SK-N-SH treated with all-trans-retinoic acid at 6 μM for 48 hours (cell line): ENCODE measurements around the gene ASAP2.

Experiments used
- ATAC-seq: fragments of 200-7000 bp; cut with Tn5 transposase; 3 replicates; pipeline ENCODE4 v1.9.1; 2020; ENCODE audit warnings: mild to moderate bottlenecking, moderate library complexity
- ARNTL ChIP-seq: fragments of 450-650 bp; formaldehyde crosslinking; IDR thresholded peaks from 2 replicates; pipeline ENCODE4 v1.5.0; 2020; ENCODE audit warnings: low read depth, mild to moderate bottlenecking, moderate library complexity, borderline replicate concordance
- BACH2 ChIP-seq: fragments of 250-450 bp; sonication (Bioruptor Pico); IDR thresholded peaks from 2 replicates; pipeline ENCODE4 v1.9.0; 2021; ENCODE audit warnings: mild to moderate bottlenecking, borderline replicate concordance
- CSDC2 ChIP-seq: fragments of 250-450 bp; sonication (Bioruptor Pico); IDR thresholded peaks from 2 replicates; pipeline ENCODE4 v1.5.0; 2020; ENCODE audit warnings: mild to moderate bottlenecking, moderate library complexity
- ESRRG ChIP-seq: fragments of 250-450 bp; sonication (Bioruptor Pico); IDR thresholded peaks from 2 replicates; pipeline ENCODE4 v1.6.1; 2021; ENCODE audit warnings: mild to moderate bottlenecking
- GLIS3 ChIP-seq: fragments of 250-450 bp; sonication (Bioruptor Pico); IDR thresholded peaks from 2 replicates; pipeline ENCODE4 v1.5.0; 2020; ENCODE audit warnings: mild to moderate bottlenecking, moderate library complexity
- ISL1 ChIP-seq: fragments of 250-450 bp; sonication (Bioruptor Pico); IDR thresholded peaks from 2 replicates; pipeline ENCODE4 v2.1.2; 2022; ENCODE audit warnings: mild to moderate bottlenecking, moderate library complexity
- PPARA ChIP-seq: fragments of 250-450 bp; sonication (Bioruptor Pico); IDR thresholded peaks from 2 replicates; pipeline ENCODE4 v1.5.0; 2020; ENCODE audit warnings: mild to moderate bottlenecking, borderline replicate concordance
- RARB ChIP-seq: fragments of 250-450 bp; sonication (Bioruptor Pico); IDR thresholded peaks from 2 replicates; pipeline ENCODE4 v1.8.0; 2021; ENCODE audit warnings: mild to moderate bottlenecking, moderate library complexity
- SNAI2 ChIP-seq: fragments of 250-450 bp; sonication (Bioruptor Pico); IDR thresholded peaks from 2 replicates; pipeline ENCODE4 v1.5.0; 2020; ENCODE audit warnings: mild to moderate bottlenecking, moderate library complexity
- TCF4 ChIP-seq: fragments of 250-450 bp; sonication (Bioruptor Pico); IDR thresholded peaks from 2 replicates; pipeline ENCODE4 v1.8.0; 2021; ENCODE audit warnings: mild to moderate bottlenecking, moderate library complexity, borderline replicate concordance
- TOX ChIP-seq: fragments of 250-450 bp; sonication (Bioruptor Pico); IDR thresholded peaks from 2 replicates; pipeline ENCODE4 v1.8.0; 2021; ENCODE audit warnings: mild to moderate bottlenecking, moderate library complexity, borderline replicate concordance
- ZC3H10 ChIP-seq: fragments of 250-450 bp; sonication (Bioruptor Pico); IDR thresholded peaks from 2 replicates; pipeline ENCODE4 v1.5.1; 2021; ENCODE audit warnings: mild to moderate bottlenecking, moderate library complexity
- ZFP3 ChIP-seq: fragments of 250-450 bp; sonication (Bioruptor Pico); IDR thresholded peaks from 2 replicates; pipeline ENCODE4 v1.5.0; 2020; ENCODE audit warnings: mild to moderate bottlenecking, moderate library complexity
- ZFP30 ChIP-seq: fragments of 450-650 bp; formaldehyde crosslinking; IDR thresholded peaks from 2 replicates; pipeline ENCODE4 v1.5.0; 2022; ENCODE audit warnings: mild to moderate bottlenecking, moderate library complexity
- ZNF565 ChIP-seq: fragments of 450-650 bp; formaldehyde crosslinking; conservative IDR thresholded peaks from 2 replicates; pipeline ENCODE4 v1.5.0; 2020; ENCODE audit warnings: low read depth, mild to moderate bottlenecking, moderate library complexity
- ZNF70 ChIP-seq: fragments of 450-650 bp; formaldehyde crosslinking; IDR thresholded peaks from 2 replicates; pipeline ENCODE4 v1.5.0; 2020; ENCODE audit warnings: mild to moderate bottlenecking, moderate library complexity
- TF ChIP-seq, protein P1 (sequence below): fragments of 250-450 bp; sonication (Bioruptor Pico); IDR thresholded peaks from 2 replicates; pipeline ENCODE4 v1.5.1; 2020; ENCODE audit warnings: low read depth, mild to moderate bottlenecking, moderate library complexity
- TF ChIP-seq, protein P2 (sequence below): fragments of 250-450 bp; sonication (Bioruptor Pico); IDR thresholded peaks from 2 replicates; pipeline ENCODE4 v1.8.0; 2020; ENCODE audit warnings: mild to moderate bottlenecking, moderate library complexity, borderline replicate concordance
- TF ChIP-seq, protein P3 (sequence below): fragments of 250-450 bp; sonication (Bioruptor Pico); IDR thresholded peaks from 2 replicates; pipeline ENCODE4 v1.5.0; 2020; ENCODE audit warnings: mild to moderate bottlenecking, moderate library complexity
- TF ChIP-seq, protein P4 (sequence below): fragments of 250-450 bp; sonication (Bioruptor Pico); IDR thresholded peaks from 2 replicates; pipeline ENCODE4 v1.8.0; 2021; ENCODE audit warnings: low read depth, mild to moderate bottlenecking, moderate library complexity, borderline replicate concordance
- TF ChIP-seq, protein P5 (sequence below): fragments of 250-450 bp; sonication (Bioruptor Pico); IDR thresholded peaks from 2 replicates; pipeline ENCODE4 v1.5.1; 2021; ENCODE audit warnings: mild to moderate bottlenecking, moderate library complexity

Gene ASAP2

DNA sequence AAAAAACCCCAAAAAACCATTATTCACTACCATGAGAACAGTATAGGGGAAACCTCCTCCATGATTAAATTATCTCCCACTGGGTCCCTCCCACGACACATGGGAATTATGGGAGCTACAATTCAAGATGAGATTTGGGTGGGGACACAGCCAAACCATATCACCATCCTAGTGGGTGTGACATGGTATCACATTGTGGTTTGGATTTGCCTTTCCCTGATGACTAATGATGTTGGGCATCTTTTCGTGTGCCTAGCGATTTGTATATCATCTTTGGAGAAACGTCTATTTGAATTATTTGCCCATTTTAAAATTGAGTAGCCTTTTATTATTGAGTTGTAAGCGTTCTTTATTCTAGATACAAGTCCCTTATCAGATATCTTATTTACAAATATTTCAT, 8.7 kb upstream of the ASAP2 start:
- ATAC-seq, result no peak
- TF ChIP-seq ESRRG (CRISPR knock-in tag) (no peak), TCF4 (CRISPR knock-in tag) (no peak), RARB (CRISPR knock-in tag) (no peak), SNAI2 (CRISPR knock-in tag) (no peak), GLIS3 (CRISPR knock-in tag) (no peak), ZFP3 (CRISPR knock-in tag) (no peak), ISL1 (CRISPR knock-in tag) (no peak), ZC3H10 (no peak), PPARA (CRISPR knock-in tag) (no peak), TOX (CRISPR knock-in tag) (no peak), ZFP30 (CRISPR knock-in tag) (no peak)
- TF ChIP-seq, protein P1, sequence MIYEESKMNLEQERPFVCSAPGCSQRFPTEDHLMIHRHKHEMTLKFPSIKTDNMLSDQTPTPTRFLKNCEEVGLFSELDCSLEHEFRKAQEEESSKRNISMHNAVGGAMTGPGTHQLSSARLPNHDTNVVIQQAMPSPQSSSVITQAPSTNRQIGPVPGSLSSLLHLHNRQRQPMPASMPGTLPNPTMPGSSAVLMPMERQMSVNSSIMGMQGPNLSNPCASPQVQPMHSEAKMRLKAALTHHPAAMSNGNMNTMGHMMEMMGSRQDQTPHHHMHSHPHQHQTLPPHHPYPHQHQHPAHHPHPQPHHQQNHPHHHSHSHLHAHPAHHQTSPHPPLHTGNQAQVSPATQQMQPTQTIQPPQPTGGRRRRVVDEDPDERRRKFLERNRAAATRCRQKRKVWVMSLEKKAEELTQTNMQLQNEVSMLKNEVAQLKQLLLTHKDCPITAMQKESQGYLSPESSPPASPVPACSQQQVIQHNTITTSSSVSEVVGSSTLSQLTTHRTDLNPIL, result no peak
- TF ChIP-seq, protein P2, sequence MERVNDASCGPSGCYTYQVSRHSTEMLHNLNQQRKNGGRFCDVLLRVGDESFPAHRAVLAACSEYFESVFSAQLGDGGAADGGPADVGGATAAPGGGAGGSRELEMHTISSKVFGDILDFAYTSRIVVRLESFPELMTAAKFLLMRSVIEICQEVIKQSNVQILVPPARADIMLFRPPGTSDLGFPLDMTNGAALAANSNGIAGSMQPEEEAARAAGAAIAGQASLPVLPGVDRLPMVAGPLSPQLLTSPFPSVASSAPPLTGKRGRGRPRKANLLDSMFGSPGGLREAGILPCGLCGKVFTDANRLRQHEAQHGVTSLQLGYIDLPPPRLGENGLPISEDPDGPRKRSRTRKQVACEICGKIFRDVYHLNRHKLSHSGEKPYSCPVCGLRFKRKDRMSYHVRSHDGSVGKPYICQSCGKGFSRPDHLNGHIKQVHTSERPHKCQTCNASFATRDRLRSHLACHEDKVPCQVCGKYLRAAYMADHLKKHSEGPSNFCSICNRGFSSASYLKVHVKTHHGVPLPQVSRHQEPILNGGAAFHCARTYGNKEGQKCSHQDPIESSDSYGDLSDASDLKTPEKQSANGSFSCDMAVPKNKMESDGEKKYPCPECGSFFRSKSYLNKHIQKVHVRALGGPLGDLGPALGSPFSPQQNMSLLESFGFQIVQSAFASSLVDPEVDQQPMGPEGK (CRISPR knock-in tag), result no peak
- TF ChIP-seq, protein P3, sequence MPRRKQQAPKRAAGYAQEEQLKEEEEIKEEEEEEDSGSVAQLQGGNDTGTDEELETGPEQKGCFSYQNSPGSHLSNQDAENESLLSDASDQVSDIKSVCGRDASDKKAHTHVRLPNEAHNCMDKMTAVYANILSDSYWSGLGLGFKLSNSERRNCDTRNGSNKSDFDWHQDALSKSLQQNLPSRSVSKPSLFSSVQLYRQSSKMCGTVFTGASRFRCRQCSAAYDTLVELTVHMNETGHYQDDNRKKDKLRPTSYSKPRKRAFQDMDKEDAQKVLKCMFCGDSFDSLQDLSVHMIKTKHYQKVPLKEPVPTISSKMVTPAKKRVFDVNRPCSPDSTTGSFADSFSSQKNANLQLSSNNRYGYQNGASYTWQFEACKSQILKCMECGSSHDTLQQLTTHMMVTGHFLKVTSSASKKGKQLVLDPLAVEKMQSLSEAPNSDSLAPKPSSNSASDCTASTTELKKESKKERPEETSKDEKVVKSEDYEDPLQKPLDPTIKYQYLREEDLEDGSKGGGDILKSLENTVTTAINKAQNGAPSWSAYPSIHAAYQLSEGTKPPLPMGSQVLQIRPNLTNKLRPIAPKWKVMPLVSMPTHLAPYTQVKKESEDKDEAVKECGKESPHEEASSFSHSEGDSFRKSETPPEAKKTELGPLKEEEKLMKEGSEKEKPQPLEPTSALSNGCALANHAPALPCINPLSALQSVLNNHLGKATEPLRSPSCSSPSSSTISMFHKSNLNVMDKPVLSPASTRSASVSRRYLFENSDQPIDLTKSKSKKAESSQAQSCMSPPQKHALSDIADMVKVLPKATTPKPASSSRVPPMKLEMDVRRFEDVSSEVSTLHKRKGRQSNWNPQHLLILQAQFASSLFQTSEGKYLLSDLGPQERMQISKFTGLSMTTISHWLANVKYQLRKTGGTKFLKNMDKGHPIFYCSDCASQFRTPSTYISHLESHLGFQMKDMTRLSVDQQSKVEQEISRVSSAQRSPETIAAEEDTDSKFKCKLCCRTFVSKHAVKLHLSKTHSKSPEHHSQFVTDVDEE (CRISPR knock-in tag), result no peak
- TF ChIP-seq, protein P4, sequence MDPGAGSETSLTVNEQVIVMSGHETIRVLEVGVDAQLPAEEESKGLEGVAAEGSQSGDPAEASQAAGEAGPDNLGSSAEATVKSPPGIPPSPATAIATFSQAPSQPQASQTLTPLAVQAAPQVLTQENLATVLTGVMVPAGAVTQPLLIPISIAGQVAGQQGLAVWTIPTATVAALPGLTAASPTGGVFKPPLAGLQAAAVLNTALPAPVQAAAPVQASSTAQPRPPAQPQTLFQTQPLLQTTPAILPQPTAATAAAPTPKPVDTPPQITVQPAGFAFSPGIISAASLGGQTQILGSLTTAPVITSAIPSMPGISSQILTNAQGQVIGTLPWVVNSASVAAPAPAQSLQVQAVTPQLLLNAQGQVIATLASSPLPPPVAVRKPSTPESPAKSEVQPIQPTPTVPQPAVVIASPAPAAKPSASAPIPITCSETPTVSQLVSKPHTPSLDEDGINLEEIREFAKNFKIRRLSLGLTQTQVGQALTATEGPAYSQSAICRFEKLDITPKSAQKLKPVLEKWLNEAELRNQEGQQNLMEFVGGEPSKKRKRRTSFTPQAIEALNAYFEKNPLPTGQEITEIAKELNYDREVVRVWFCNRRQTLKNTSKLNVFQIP (CRISPR knock-in tag), result no peak
- TF ChIP-seq, all 23 proteins: peak for 0

DNA sequence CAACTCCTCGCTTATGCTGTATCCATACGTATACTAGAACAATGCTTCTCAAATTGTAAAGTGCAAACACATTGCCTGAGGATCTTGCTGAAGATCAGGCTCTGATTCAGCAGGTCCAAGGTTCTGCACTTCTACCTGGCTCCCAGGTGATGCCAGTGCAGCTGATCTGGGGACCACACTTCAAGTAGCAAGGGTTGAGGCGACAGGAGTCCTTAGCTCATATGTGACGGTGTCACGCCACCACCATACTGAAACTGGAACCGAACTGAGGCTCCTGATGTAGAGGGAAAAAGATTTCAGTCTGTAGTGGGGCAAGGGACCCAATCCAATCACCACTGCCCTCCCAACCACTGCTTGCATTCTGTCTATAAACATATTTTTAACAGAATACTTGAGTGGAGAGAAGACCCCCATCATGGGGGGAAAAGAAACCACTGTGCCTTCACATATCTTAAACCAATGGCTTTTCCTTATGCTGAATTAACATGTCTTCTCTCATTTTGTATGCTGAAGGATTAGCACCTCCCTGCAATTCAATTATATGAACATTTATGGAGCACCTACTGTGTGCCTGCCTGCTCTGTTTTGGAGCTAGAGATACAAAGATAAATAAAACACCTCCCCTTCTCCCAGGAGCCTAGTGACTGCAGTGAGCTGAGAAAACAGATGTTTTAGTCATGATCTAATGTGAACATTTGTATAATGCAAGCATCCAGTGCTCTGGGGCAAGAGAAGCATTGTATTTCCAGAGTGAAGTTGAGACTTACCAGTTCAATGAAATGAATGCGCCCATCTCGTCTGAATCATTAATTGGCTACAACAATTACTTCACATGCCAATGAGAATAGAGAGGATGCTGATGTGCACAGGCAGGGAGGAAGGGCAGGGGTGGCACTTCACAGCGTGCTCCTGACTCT, 6.6 kb upstream of the ASAP2 start:
- peak; percentile 64 for ATAC-seq
- no peak for TF ChIP-seq PPARA (CRISPR knock-in tag)
- TF ChIP-seq, protein P4 (CRISPR knock-in tag), result no peak
- no peak for TF ChIP-seq CSDC2 (CRISPR knock-in tag)
- TF ChIP-seq, protein P5, sequence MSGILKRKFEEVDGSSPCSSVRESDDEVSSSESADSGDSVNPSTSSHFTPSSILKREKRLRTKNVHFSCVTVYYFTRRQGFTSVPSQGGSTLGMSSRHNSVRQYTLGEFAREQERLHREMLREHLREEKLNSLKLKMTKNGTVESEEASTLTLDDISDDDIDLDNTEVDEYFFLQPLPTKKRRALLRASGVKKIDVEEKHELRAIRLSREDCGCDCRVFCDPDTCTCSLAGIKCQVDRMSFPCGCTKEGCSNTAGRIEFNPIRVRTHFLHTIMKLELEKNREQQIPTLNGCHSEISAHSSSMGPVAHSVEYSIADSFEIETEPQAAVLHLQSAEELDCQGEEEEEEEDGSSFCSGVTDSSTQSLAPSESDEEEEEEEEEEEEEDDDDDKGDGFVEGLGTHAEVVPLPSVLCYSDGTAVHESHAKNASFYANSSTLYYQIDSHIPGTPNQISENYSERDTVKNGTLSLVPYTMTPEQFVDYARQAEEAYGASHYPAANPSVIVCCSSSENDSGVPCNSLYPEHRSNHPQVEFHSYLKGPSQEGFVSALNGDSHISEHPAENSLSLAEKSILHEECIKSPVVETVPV (CRISPR knock-in tag), result no peak
- no peak for TF ChIP-seq ZNF565 (CRISPR knock-in tag)
- no peak for TF ChIP-seq SNAI2 (CRISPR knock-in tag)
- no peak for TF ChIP-seq ZNF70
- TF ChIP-seq ZC3H10, result no peak
- no peak for TF ChIP-seq TCF4 (CRISPR knock-in tag)
- TF ChIP-seq, protein P1, result no peak
- TF ChIP-seq BACH2, result no peak
- TF ChIP-seq ESRRG (CRISPR knock-in tag), result no peak
- TF ChIP-seq ARNTL (CRISPR knock-in tag), result no peak
- TF ChIP-seq ZFP3 (CRISPR knock-in tag), result no peak
- TF ChIP-seq RARB (CRISPR knock-in tag), result no peak
- no peak for TF ChIP-seq GLIS3 (CRISPR knock-in tag)
- TF ChIP-seq ISL1 (CRISPR knock-in tag), result no peak
- TF ChIP-seq TOX (CRISPR knock-in tag), result no peak
